Measurements from ENCODE around the gene KDM2B. TPM values are rescaled to one million over a fixed set of nuclear protein-coding genes. Genes with fewer than 3 reads are reported as not detected.

KDM2B gene
- total RNA-seq, 4 donors from 2014 or later = 14.8 to 27.0 (median 16.7) TPM

DNA sequence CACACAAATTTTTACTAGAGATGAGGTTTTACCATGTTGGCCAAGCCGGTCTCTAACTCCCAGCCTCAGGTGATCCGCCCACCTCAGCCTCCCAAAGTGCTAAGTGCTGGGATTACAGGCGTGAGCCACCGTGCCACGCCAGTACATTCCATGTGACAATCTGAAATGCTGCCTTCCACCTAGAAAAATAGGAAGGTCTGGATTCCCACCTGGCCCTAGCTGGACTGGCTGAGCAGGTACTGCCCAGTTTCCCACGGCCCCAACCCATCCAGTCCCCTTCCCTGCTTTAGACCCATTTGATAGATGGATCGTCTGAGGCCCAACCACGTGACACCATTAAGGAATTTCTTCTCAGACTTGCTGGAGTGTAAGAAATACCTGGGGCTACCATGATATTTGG lies 55.4 kb downstream of the KDM2B start:
- TF ChIP-seq, protein P1, sequence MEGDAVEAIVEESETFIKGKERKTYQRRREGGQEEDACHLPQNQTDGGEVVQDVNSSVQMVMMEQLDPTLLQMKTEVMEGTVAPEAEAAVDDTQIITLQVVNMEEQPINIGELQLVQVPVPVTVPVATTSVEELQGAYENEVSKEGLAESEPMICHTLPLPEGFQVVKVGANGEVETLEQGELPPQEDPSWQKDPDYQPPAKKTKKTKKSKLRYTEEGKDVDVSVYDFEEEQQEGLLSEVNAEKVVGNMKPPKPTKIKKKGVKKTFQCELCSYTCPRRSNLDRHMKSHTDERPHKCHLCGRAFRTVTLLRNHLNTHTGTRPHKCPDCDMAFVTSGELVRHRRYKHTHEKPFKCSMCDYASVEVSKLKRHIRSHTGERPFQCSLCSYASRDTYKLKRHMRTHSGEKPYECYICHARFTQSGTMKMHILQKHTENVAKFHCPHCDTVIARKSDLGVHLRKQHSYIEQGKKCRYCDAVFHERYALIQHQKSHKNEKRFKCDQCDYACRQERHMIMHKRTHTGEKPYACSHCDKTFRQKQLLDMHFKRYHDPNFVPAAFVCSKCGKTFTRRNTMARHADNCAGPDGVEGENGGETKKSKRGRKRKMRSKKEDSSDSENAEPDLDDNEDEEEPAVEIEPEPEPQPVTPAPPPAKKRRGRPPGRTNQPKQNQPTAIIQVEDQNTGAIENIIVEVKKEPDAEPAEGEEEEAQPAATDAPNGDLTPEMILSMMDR (IDR thresholded peaks at IDR 0.05) = no peak
- DNase-seq (ENCODE audit: low spot score) (no peak), ATAC-seq (ENCODE audit: low FRiP score) (no peak)

DNA sequence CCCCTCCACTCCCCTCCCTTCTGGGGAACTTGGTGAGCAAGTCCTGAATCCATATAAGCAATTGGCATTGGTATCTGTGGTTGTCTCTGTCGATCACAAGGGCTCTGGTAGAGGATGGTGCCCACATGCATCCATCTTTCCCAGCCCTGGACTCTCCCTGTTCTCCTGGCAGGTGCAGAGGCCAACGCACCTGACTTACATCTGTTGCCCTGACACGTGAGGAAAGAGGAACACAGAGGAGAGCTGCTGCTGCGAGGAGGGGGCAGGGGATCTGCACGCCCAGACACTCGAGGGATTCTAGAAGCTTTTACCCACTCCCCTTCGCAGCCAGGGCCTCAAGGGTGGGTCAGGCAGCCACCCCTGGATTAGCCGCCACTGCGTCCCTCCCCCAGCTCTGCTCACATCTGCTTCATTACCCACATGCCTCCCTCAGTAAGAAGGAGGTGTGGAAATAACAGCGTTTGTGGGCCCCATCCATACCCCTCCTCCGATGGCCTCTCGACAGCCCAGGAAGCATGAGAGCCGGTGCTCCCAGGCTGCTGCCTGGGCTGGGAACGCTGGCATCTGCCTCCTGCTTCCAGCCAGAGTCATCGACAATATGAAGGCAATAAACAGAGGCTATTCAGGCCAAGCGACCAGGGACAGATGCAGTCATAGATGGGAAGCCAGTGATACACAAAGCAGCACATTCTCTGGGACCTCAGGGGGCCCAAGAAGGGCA lies 56.5 kb downstream of the KDM2B start:
- no peak for DNase-seq (ENCODE audit: low spot score)
- TF ChIP-seq, protein P1 (IDR thresholded peaks at IDR 0.05) = no peak

DNA sequence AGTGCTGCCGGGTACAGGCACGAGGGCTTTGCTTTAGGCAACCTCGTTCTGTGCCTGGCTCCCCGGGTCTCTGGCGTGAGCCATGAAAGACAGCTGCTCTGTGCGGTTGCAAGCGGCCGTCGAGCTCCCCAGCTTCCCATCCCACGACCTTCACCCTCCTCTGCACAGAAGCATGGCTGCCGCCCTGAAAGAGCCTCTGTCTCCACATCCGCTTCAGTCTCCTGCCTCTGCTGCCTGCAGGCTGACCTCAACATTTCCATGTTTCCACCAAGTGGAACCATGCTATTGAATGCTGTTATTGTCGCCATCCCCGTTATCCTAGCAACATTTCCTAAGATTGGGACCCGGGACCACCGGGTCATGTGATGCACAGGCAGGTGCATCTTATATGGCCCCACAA lies 57.1 kb downstream of the KDM2B start:
- TF ChIP-seq, protein P1 (IDR thresholded peaks at IDR 0.05) = no peak
- ATAC-seq (ENCODE audit: low FRiP score) (no peak), DNase-seq (ENCODE audit: low spot score) (no peak)

More for the DNA sequence above, 56.5 kb downstream of the KDM2B start:
- ATAC-seq (ENCODE audit: low FRiP score) = no peak

DNA sequence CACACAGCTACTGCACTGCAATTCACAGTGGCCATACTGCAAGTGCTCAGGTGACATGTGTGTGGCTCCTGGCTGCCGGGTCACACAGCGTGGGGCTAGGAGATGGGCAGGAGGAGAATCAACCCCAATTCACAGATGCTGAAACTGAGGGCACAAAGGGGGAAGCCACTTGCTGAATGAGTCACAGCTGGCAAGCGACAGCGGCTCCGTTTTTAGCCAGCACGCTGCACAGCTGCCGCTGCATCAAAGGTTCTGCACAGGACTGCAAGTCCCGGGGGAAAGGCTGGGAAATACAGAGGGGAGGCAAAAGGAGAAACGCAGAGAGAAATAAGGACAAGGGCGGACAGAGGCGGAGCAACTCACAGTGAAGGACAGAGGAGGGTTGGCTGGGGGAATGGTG lies 57.9 kb downstream of the KDM2B start:
- TF ChIP-seq, protein P1 (IDR thresholded peaks at IDR 0.05) = no peak
- DNase-seq (ENCODE audit: low spot score) (no peak), ATAC-seq (ENCODE audit: low FRiP score) (no peak)

DNA sequence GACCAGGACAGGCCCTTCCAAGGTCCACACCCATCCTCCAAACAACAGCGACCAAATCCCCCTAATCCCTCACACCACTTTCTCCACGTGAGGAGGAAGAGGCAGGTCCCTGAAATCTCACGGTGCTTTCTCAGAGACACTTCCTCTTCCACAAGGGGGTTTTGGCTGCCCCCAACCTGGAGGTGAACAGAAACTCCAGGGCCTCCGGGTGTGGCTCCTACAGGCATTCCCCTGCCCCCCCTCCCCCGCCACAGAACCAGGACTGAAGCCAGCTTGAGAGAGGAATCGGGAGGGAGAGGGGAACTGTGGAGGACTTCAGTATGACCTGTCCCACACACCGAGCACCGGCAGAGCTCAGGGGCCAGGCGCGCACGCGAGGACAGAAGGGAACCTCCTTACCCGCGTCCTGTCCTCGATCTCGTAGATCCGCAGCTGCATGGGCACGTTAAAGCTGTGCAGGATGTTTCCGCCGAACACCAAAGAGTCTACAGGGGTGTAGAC lies 60.2 kb downstream of the KDM2B start:
- DNase-seq (ENCODE audit: low spot score) = no peak
- peak; percentile 42 for ATAC-seq (ENCODE audit: low FRiP score)

DNA sequence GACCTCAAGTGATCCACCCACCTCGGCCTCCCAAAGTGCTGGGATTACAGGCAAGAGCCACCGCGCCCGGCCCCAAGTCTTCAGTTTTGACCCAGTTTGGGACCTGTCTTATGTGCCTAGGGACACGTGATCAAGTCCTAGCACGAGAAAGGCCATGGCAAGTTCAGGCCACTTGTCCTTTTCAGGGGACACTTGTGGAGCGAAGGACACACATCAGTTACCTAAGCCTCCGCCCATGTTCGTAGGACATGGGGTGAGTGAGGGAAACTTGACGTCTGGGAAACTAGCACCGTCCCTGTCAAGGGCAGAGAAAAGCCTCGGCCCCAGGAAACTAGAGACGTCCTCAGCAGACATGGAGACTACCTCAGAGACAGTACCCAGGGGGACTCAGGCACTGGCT lies 60.7 kb downstream of the KDM2B start:
- DNase-seq (ENCODE audit: low spot score) (no peak), ATAC-seq (ENCODE audit: low FRiP score) (peak; percentile 5)
- TF ChIP-seq, protein P1 (IDR thresholded peaks at IDR 0.05) = no peak

More for the DNA sequence above, 60.2 kb downstream of the KDM2B start:
- TF ChIP-seq, protein P1 (IDR thresholded peaks at IDR 0.05) = no peak

DNA sequence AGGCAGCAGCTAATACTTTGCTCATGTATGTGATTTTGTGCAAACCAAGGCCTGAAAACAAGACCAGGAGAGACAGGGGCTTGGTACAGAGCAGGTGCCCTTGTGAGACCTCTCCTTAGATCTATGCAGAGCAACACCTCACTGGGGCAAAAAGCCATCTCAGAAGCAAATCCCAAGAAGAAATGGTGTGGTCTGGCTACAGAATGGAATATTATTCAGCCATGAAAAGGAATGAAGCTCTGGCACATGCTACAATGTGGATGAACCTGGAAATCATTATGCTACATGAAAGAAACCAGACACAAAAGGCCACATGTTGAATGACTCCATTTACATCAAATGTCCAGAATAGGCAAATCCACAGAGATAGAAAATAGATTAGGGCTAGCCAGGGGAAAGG lies 61.6 kb downstream of the KDM2B start:
- TF ChIP-seq, protein P1 (IDR thresholded peaks at IDR 0.05) = no peak
- DNase-seq (ENCODE audit: low spot score) = no peak
- ATAC-seq (ENCODE audit: low FRiP score) = no peak

Data from omental fat pad (tissue), 4 donors.